ENCODE data around the gene UBE3C.
A peak's percentile ranks its signal among the peaks of the same experiment; 100 is the strongest.

UBE3C gene

GRCh38 chr7:157140511-157140905, 1.8 kb downstream of the UBE3C start:
- no peak overlapping the region for H2AFZ ChIP-seq (ENCODE audit: low read length)
- H3K4me3 ChIP-seq (ENCODE audit: low read length) = peak overlapping the region; percentile 81
- H3K36me3 ChIP-seq (replicated peaks; ENCODE audit: insufficient read depth, low read length) = peaks cover 21% of the 10 kb centered on the region
- no peaks in the 10 kb centered on the region for H3K9me2 ChIP-seq (replicated peaks; ENCODE audit: insufficient read depth, low read length)
- no peak for DNase-seq
- no peaks in the 10 kb centered on the region for H3K9me3 ChIP-seq (replicated peaks; ENCODE audit: insufficient read depth, low read length)
- H3K27ac ChIP-seq (ENCODE audit: low read length) = no peak overlapping the region
- peak overlapping the region; percentile 81 for H3K4me2 ChIP-seq (ENCODE audit: low read depth, low read length)
- H3K27me3 ChIP-seq (replicated peaks; ENCODE audit: insufficient read depth, low read length) = no peaks in the 10 kb centered on the region
- peaks cover 5% of the 10 kb centered on the region; the same call in 1 of the 2 replicates for H3F3A ChIP-seq (ENCODE audit: insufficient read depth, low read length)
- peaks cover 15% of the 10 kb centered on the region for H3K4me1 ChIP-seq (ENCODE audit: low read length)
- TF ChIP-seq CTCF (IDR thresholded peaks at IDR 0.05; ENCODE audit: low read length) = no peak
- TF ChIP-seq EZH2phosphoT487 (IDR thresholded peaks at IDR 0.05; ENCODE audit: low read length) = no peak
- TF ChIP-seq EZH2 (optimal IDR thresholded peaks at IDR 0.05; ENCODE audit: low read depth, low read length) = no peak
- H4K20me1 ChIP-seq (ENCODE audit: insufficient read depth, low read length) = peaks cover 32% of the 10 kb centered on the region
- H3K79me2 ChIP-seq (ENCODE audit: low read length) = peaks cover 67% of the 10 kb centered on the region
- no peak overlapping the region for H3K9ac ChIP-seq (ENCODE audit: low read length)

- Histone ChIP-seq H3F3A (ENCODE audit: insufficient read depth, low read length) (peaks cover 5% of the 10 kb centered on the region; the same call in 1 of the 2 replicates), H3K9me2 (replicated peaks; ENCODE audit: insufficient read depth, low read length) (no peaks in the 10 kb centered on the region), H3K27me3 (replicated peaks; ENCODE audit: insufficient read depth, low read length) (no peaks in the 10 kb centered on the region), H3K9ac (ENCODE audit: low read length) (no peak overlapping the region), H3K27ac (ENCODE audit: low read length) (no peak overlapping the region), H3K36me3 (replicated peaks; ENCODE audit: insufficient read depth, low read length) (peaks cover 21% of the 10 kb centered on the region), H3K4me1 (ENCODE audit: low read length) (peaks cover 15% of the 10 kb centered on the region), H4K20me1 (ENCODE audit: insufficient read depth, low read length) (peaks cover 42% of the 10 kb centered on the region), H3K79me2 (ENCODE audit: low read length) (peaks cover 78% of the 10 kb centered on the region), H3K4me3 (ENCODE audit: low read length) (no peak overlapping the region), H3K4me2 (ENCODE audit: low read depth, low read length) (no peak overlapping the region), H2AFZ (ENCODE audit: low read length) (no peak overlapping the region), H3K9me3 (replicated peaks; ENCODE audit: insufficient read depth, low read length) (no peaks in the 10 kb centered on the region)
- no peak for TF ChIP-seq EZH2 (optimal IDR thresholded peaks at IDR 0.05; ENCODE audit: low read depth, low read length)
- no peak for TF ChIP-seq CTCF (IDR thresholded peaks at IDR 0.05; ENCODE audit: low read length)
- no peak for TF ChIP-seq EZH2phosphoT487 (IDR thresholded peaks at IDR 0.05; ENCODE audit: low read length)
- DNase-seq = no peak
Observed at GRCh38 chr7:157141525-157142060, 2.9 kb downstream of the UBE3C start.

GRCh38 chr7:157143788-157144187, 5.1 kb downstream of the UBE3C start:
- Histone ChIP-seq H3K9ac (ENCODE audit: low read length) (no peak overlapping the region), H3K9me3 (replicated peaks; ENCODE audit: insufficient read depth, low read length) (no peaks in the 10 kb centered on the region), H3K27me3 (replicated peaks; ENCODE audit: insufficient read depth, low read length) (no peaks in the 10 kb centered on the region), H3K4me1 (ENCODE audit: low read length) (peaks cover 24% of the 10 kb centered on the region), H4K20me1 (ENCODE audit: insufficient read depth, low read length) (peaks cover 64% of the 10 kb centered on the region), H3K9me2 (replicated peaks; ENCODE audit: insufficient read depth, low read length) (no peaks in the 10 kb centered on the region), H3K79me2 (ENCODE audit: low read length) (peaks cover 97% of the 10 kb centered on the region), H3K4me3 (ENCODE audit: low read length) (no peak overlapping the region), H3K36me3 (replicated peaks; ENCODE audit: insufficient read depth, low read length) (peaks cover 21% of the 10 kb centered on the region), H3K4me2 (ENCODE audit: low read depth, low read length) (no peak overlapping the region), H2AFZ (ENCODE audit: low read length) (no peak overlapping the region), H3F3A (ENCODE audit: insufficient read depth, low read length) (no peaks in the 10 kb centered on the region), H3K27ac (ENCODE audit: low read length) (no peak overlapping the region)
- no peak for DNase-seq
- TF ChIP-seq EZH2 (optimal IDR thresholded peaks at IDR 0.05; ENCODE audit: low read depth, low read length) (no peak), CTCF (IDR thresholded peaks at IDR 0.05; ENCODE audit: low read length) (no peak), EZH2phosphoT487 (IDR thresholded peaks at IDR 0.05; ENCODE audit: low read length) (no peak)

Data from MM.1S (cell line).